Stimulated activated CD4-positive, alpha-beta T cell treated with anti-CD3 and anti-CD28 coated beads, TNF-alpha, amount 100 ng/mL, for 24 hours (primary cell): ENCODE measurements around the gene GPR146.
A peak's percentile ranks its signal among the peaks of the same experiment; 100 is the strongest.

ENCODE experiments used
- DNase-seq, 3 experiments: peaks; one replicate each; pipeline ENCODE4 v3.0.0-alpha.2; 2020; ENCODE audit warnings: low read depth in 3 of 3

GPR146 gene

GRCh38 chr7:1076184-1077072 lies 32.1 kb downstream of the GPR146 start:
- DNase-seq = no peak

DNA sequence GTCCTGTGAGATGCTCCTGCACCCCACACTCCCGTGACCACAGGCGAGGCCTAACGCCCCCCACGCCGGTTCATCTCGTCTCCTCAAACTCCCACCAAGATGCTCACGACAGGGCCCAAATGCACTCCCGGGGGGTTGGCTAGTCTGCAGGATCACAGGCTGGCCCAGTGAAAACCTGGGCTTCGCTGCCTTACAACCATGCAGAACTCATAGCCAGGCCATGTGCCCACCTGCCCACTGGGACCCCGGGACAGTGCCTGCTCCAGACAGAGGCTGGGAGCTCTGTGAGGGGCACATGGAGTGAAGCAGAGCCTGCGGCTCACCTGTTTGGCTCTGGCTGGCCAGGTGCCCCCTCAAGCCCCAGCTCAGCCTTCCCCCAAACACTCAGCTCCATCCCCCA lies 34.2 kb downstream of the GPR146 start:
- DNase-seq = no peak

- DNase-seq = no peak
Measured at GRCh38 chr7:1078985-1079384, 34.6 kb downstream of the GPR146 start.

DNA sequence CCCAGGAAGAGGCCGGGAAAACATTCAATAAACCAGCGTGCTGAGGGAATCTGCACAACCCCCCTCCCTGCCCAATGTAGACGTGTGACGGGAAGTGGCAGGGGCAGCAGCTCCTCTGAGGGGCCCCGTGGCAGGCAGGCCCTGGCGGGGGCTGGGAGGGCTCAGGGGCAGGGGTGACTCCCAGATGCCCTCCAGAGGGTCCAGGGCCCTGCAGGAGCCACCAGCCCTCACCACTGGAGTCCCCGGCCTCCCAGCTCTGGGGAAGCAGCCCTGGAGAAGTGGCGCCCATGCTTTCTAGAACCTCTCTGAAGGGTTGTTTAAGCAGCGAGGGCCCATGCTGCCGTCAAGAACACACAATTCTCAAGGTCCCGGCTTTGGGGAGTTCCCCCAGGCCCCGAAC lies 35.2 kb downstream of the GPR146 start:
- DNase-seq = no peak

DNA sequence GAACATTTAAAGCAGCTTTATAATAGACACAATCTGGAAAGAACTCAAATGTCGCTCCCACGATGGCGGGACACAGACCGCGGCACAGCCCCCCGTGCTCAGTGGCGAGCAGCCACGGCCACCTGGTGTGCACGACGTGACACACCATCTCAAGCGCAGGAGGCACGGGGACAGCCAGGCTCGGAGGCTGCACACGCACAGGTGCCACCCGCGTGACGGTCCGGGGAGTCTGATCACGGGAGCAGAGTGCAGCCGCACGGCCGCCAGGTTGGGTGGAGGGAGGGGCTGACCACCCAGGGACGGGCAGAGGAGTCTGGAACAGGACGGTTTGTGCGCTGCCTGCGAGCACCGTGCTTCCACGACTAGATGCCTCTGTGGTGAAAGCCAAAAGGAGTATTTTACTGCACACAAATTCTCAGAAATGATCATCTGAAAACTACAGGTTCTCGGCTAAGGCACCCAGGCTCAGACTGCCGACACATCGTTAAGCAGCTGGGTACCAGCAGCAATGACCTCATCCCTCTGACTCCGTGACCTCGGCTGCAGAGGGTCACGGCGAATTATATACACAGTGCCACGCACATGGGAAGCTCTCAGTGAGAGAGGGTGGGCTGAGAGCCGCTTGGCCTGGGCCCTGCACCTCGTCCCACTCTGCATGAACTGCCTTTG lies 36.0 kb downstream of the GPR146 start:
- DNase-seq = no peak

GRCh38 chr7:1080921-1081255 lies 36.5 kb downstream of the GPR146 start:
- DNase-seq = no peak

- no peak for DNase-seq
Measured at GRCh38 chr7:1081336-1081735, 37.0 kb downstream of the GPR146 start.

- no peak for DNase-seq
Measured at GRCh38 chr7:1081931-1082401, 37.6 kb downstream of the GPR146 start.

DNA sequence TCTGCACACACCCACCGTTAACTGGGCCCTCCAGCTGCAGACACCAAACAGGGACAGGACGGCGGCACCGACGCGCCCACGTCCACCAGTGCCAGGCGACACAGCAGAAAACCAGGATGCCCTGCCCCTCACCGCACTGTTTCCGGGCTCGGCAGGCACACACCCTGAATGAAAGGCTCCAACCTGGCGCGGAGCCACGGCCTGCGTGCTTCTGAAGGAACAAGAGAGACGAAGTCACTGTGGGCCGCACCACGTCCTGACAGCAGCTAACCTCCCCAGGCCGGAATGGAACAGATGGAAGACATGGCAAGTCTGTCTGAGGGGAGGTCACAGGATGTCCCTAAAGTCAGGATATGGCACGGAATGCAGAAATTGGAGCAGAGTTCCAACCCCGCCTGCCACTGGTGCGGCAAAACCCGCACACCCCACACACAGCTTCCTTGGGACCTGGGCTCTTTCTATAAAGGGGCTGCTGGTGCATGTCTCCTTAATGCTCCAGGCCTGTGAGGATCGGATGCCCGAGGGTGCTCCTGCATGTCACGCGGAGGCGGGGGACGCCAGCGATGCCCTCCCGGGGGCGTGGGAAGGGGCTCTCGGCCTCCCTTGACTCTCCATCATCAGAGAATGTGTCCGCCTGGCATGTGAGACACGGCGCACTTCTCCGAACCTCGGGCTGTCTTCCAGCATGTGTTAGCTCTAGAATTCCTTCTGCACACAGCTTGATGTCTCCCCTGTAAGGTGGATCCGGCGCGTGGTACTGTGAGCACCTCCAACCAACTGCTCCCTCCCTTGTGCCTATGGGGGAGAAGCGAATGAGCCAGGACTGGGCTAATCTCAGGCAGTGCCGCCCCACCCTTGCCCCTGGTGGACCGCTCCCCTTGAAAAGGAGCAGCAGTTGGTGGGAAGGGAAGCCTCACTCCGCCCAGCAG lies 39.6 kb downstream of the GPR146 start:
- no peak for DNase-seq

DNA sequence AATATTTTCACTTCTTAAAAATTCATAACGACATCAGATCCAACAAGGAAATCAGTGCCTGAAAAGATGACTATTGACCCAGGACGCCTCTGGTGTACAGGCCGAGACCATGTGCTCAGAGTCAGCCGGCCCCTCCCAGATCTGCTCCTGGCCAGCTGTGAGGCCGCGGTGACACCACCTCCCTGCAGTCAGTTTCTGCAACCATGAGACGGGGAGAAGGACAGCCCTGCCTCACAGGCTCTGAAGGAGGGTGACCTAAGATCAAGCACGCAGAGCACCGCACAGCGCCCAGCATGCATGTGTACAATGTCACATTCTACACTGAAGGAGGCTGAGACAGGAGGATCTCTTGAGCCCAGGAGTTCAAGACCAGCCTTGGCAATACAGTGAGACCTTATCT lies 40.9 kb downstream of the GPR146 start:
- no peak for DNase-seq

- DNase-seq = no peak
Measured at GRCh38 chr7:1085910-1086421, 41.6 kb downstream of the GPR146 start.

GRCh38 chr7:1086588-1087464 lies 42.5 kb downstream of the GPR146 start:
- peak; percentile 47 to 68 (median 53) for DNase-seq

DNA sequence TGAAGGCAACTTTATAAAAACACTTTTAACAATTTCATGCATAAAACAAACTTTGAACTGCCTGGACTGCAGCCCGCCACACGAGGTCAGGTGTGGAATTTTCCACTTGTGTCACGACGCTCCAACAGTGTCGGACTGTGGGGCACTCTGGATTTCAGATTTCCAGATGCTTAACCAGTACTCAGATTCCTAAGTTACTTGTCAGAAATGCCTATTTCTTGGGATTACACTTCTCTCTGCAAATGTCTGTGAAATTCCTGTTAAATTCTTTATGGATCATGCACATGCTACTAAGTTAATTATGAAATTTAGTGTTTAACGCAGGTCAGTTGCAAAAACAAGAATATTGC lies 43.1 kb downstream of the GPR146 start:
- DNase-seq = no peak

GRCh38 chr7:1087952-1088920 lies 43.9 kb downstream of the GPR146 start, which contains the start of gene GPER1:
GPER1 (plus strand) TSS chr7:1088113; CDS start chr7:1091729, 3,616 bp downstream.
- no peak for DNase-seq

GRCh38 chr7:1090236-1090635 lies 45.9 kb downstream of the GPR146 start:
- no peak for DNase-seq

DNA sequence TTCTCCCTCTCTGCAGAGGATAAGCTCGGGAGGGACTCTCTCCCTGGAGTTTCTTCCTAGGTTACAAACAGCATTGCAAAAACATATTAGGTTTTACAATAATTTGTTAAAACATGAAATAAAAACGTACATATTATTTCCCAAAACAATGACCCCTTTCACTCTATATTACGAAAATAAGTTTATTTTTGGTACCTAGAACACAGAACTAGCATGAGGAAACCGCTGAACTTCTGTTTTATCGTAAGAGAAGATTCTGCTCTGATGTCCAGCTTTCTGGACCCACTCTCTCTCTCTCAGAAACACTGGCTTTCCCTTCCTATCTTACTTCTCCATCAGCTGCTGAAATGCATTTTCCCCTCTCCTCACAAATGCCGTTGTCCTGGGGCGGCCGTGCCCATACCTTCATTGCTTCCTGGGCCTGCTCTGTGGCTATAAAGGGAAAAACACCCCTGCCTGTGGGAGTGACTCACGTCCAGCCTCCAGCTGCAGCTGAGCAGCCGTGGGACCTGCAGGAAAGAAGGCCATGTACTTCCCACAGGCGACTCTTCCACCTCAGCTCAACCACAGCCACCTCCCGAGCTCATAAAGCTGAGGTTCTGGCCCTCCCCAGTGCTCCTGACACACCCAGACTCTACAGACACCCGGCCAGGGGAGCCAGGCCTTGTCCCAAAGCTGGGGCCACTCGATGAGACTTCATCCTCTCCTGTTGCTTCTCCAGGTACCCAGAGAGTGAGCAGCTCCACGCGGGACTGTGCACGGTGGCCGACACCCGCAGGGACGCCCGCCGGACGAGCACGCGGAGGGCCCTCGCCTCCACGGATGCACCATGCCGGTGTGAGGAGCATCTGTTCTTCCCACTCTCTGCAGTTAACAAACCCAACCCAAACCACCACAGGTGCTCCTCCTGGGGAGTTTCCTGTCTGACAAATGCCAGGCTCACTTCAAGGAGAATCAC lies 46.6 kb downstream of the GPR146 start:
- no peak for DNase-seq

DNA sequence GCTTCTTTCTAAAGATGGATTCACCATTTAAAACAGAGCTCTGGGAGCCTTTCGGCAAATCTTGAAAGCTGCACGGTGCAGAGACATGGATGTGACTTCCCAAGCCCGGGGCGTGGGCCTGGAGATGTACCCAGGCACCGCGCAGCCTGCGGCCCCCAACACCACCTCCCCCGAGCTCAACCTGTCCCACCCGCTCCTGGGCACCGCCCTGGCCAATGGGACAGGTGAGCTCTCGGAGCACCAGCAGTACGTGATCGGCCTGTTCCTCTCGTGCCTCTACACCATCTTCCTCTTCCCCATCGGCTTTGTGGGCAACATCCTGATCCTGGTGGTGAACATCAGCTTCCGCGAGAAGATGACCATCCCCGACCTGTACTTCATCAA lies 47.3 kb downstream of the GPR146 start:
- no peak for DNase-seq

DNA sequence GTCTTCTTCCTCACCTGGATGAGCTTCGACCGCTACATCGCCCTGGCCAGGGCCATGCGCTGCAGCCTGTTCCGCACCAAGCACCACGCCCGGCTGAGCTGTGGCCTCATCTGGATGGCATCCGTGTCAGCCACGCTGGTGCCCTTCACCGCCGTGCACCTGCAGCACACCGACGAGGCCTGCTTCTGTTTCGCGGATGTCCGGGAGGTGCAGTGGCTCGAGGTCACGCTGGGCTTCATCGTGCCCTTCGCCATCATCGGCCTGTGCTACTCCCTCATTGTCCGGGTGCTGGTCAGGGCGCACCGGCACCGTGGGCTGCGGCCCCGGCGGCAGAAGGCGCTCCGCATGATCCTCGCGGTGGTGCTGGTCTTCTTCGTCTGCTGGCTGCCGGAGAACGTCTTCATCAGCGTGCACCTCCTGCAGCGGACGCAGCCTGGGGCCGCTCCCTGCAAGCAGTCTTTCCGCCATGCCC lies 47.9 kb downstream of the GPR146 start:
- no peak for DNase-seq
